ENCODE results near the gene ZNF341. TPM values are rescaled to one million over a fixed set of nuclear protein-coding genes. Genes with fewer than 3 reads are reported as not detected.

The ZNF341 gene
- polyA plus RNA-seq: 1.2 and 2.6 TPM in 2 replicates
- 2.2 TPM in 2 replicates for polyA minus RNA-seq

GRCh38 chr20:33731693-33732165 lies at the start of gene ZNF341:
Gene ZNF341, plus strand, starts transcription at chr20:33731996. Its CDS starts 26 bp downstream, at chr20:33732022.
- Histone ChIP-seq H3K4me2 (ENCODE audit: low read length) (peak within 1 kb of the TSS; percentile 59), H3K9ac (ENCODE audit: low read length) (peak within 1 kb of the TSS; percentile 63), H4K20me1 (ENCODE audit: insufficient read depth) (no peaks in the 10 kb centered on the region), H3K9me3 (ENCODE audit: low read length) (peaks cover 3% of the 10 kb centered on the region), H3K27me3 (ENCODE audit: insufficient read depth, low read depth, low read length) (no peaks in the 10 kb centered on the region), H3K9me2 (ENCODE audit: insufficient read depth, low read length) (no peaks in the 10 kb centered on the region), H3K4me3 (ENCODE audit: low read length) (peak within 1 kb of the TSS; percentile 63), H2AFZ (ENCODE audit: low read depth, low read length) (peak within 1 kb of the TSS; percentile 89), H3K79me2 (replicated peaks; ENCODE audit: insufficient read depth, low read length) (no peaks in the 10 kb centered on the region), H3K27ac (ENCODE audit: low read length) (peak within 1 kb of the TSS; percentile 62), H3K36me3 (ENCODE audit: insufficient read depth, low read length) (no peaks in the 10 kb centered on the region), H3F3A (ENCODE audit: insufficient read depth, low read length, poor library complexity, severe bottlenecking) (no peaks in the 10 kb centered on the region)
- TF ChIP-seq EP300 (conservative IDR thresholded peaks at IDR 0.05; ENCODE audit: poor library complexity, severe bottlenecking) (no peak), RAD21 (conservative IDR thresholded peaks at IDR 0.05) (peak; percentile 77), REST (IDR thresholded peaks at IDR 0.05; ENCODE audit: borderline replicate concordance) (no peak), TAF1 (IDR thresholded peaks at IDR 0.05; ENCODE audit: low read depth) (no peak), MXI1 (conservative IDR thresholded peaks at IDR 0.05; ENCODE audit: poor library complexity, severe bottlenecking) (no peak), SMC3 (conservative IDR thresholded peaks at IDR 0.05; ENCODE audit: poor library complexity) (peak; percentile 84), EZH2 (IDR thresholded peaks at IDR 0.05; ENCODE audit: borderline replicate concordance, insufficient read depth, low read length, poor library complexity, severe bottlenecking) (no peak), POLR2AphosphoS5 (IDR thresholded peaks at IDR 0.05) (peak; percentile 45), CTCF (IDR thresholded peaks at IDR 0.05; ENCODE audit: poor library complexity, severe bottlenecking) (peak; percentile 91)

DNA sequence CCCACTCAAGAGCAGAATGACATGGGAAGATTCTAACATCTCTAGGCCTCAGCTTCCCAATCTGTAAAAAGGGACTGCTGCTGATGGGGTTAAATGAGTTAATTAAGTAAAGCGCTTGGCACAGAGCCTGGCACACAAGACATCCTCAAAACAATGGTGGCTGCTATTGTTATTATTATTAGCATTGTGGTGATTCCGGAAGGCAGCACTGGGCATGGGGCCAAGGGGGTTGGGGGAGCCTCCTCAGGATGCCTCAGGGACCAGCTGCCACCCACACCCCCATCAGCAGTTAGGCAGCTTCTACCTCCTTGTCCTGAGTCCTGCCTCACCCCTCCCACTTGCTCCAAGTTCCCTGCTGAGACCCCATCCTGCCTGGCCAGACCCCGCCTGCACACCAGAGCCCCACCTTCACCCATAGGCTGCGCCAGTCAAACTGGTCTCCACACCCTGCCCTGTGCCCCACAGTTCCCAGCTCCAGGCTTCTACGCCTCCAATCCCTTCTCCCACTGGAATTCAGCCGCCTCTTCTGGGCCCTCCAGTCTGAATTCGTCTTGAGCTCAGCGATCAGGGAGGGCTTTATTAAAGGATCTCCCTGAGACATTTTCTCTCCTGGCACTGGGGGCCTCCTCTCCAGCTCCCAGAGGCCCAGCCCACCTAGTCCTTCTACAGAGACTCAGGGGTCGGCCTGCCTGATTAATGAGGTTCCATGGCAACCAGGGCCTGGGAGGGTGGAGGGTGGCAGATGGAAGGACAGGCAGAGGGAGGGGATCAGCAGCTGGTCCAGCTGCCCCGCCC lies 47.1 kb upstream of the ZNF341 start:
- Histone ChIP-seq H3F3A (ENCODE audit: insufficient read depth, low read length, poor library complexity, severe bottlenecking) (no peaks in the 10 kb centered on the region), H3K36me3 (ENCODE audit: insufficient read depth, low read length) (no peaks in the 10 kb centered on the region), H3K4me3 (ENCODE audit: low read length) (peak overlapping the region; percentile 59), H3K9me2 (ENCODE audit: insufficient read depth, low read length) (no peaks in the 10 kb centered on the region), H3K27me3 (ENCODE audit: insufficient read depth, low read depth, low read length) (no peaks in the 10 kb centered on the region), H4K20me1 (ENCODE audit: insufficient read depth) (no peaks in the 10 kb centered on the region), H3K79me2 (replicated peaks; ENCODE audit: insufficient read depth, low read length) (peaks cover 10% of the 10 kb centered on the region), H2AFZ (ENCODE audit: low read depth, low read length) (no peak overlapping the region), H3K27ac (ENCODE audit: low read length) (no peak overlapping the region), H3K9ac (ENCODE audit: low read length) (no peak overlapping the region), H3K4me2 (ENCODE audit: low read length) (no peak overlapping the region), H3K9me3 (ENCODE audit: low read length) (no peaks in the 10 kb centered on the region)
- TF ChIP-seq EP300 (conservative IDR thresholded peaks at IDR 0.05; ENCODE audit: poor library complexity, severe bottlenecking) (no peak), REST (IDR thresholded peaks at IDR 0.05; ENCODE audit: borderline replicate concordance) (no peak), TAF1 (IDR thresholded peaks at IDR 0.05; ENCODE audit: low read depth) (no peak), RAD21 (conservative IDR thresholded peaks at IDR 0.05) (no peak), SMC3 (conservative IDR thresholded peaks at IDR 0.05; ENCODE audit: poor library complexity) (no peak), CTCF (IDR thresholded peaks at IDR 0.05; ENCODE audit: poor library complexity, severe bottlenecking) (no peak), POLR2AphosphoS5 (IDR thresholded peaks at IDR 0.05) (no peak), MXI1 (conservative IDR thresholded peaks at IDR 0.05; ENCODE audit: poor library complexity, severe bottlenecking) (no peak), EZH2 (IDR thresholded peaks at IDR 0.05; ENCODE audit: borderline replicate concordance, insufficient read depth, low read length, poor library complexity, severe bottlenecking) (no peak)

All from neural cell (in vitro differentiated cells).